ENCODE results near the gene ISLR2. TPM values are rescaled to one million over a fixed set of nuclear protein-coding genes. Genes with fewer than 3 reads are reported as not detected.

The ISLR2 gene
- total RNA-seq, 1 donor from 2014 or later = not detected

- Histone ChIP-seq H3F3A (ENCODE audit: low read depth) (peaks cover 8% of the 10 kb centered on the region), H3K79me2 (ENCODE audit: low read depth) (no peaks in the 10 kb centered on the region), H2AFZ (replicated peaks) (no peak overlapping the region), H3K9ac (no peak overlapping the region), H3K36me3 (no peaks in the 10 kb centered on the region), H3K4me1 (peaks cover 31% of the 10 kb centered on the region), H4K20me1 (ENCODE audit: low read depth) (peaks cover 40% of the 10 kb centered on the region), H3K27me3 (peaks cover 100% of the 10 kb centered on the region), H3K9me3 (ENCODE audit: low read depth) (no peaks in the 10 kb centered on the region), H3K27ac (no peak overlapping the region), H3K4me3 (peak overlapping the region; percentile 43), H3K4me2 (peak overlapping the region; percentile 80)
- Mint-ChIP-seq H3K4me1 (peaks cover 51% of the 10 kb centered on the region), H3K27ac (no peak overlapping the region), H3K36me3 (peaks cover 6% of the 10 kb centered on the region), H3K27me3 (ENCODE audit: insufficient read depth, low read depth) (peaks cover 76% of the 10 kb centered on the region), H3K4me3 (peak overlapping the region; percentile 87), H3K9me3 (peaks cover 7% of the 10 kb centered on the region)
- TF ChIP-seq EZH2 (IDR thresholded peaks at IDR 0.05) = peak; percentile 74
- peak; percentile 85 for TF ChIP-seq EZH2phosphoT487 (IDR thresholded peaks at IDR 0.05)
- TF ChIP-seq, protein P1, sequence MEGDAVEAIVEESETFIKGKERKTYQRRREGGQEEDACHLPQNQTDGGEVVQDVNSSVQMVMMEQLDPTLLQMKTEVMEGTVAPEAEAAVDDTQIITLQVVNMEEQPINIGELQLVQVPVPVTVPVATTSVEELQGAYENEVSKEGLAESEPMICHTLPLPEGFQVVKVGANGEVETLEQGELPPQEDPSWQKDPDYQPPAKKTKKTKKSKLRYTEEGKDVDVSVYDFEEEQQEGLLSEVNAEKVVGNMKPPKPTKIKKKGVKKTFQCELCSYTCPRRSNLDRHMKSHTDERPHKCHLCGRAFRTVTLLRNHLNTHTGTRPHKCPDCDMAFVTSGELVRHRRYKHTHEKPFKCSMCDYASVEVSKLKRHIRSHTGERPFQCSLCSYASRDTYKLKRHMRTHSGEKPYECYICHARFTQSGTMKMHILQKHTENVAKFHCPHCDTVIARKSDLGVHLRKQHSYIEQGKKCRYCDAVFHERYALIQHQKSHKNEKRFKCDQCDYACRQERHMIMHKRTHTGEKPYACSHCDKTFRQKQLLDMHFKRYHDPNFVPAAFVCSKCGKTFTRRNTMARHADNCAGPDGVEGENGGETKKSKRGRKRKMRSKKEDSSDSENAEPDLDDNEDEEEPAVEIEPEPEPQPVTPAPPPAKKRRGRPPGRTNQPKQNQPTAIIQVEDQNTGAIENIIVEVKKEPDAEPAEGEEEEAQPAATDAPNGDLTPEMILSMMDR (IDR thresholded peaks at IDR 0.05) = no peak
- DNase-seq (ENCODE audit: low spot score) = peak; percentile 54
These were observed 2.2 kb upstream of the ISLR2 start for GRCh38 chr15:74127954-74128784.

- Mint-ChIP-seq H3K4me3 (peak overlapping the region; percentile 87), H3K27ac (no peak overlapping the region), H3K9me3 (peaks cover 7% of the 10 kb centered on the region), H3K4me1 (peaks cover 46% of the 10 kb centered on the region), H3K36me3 (peaks cover 6% of the 10 kb centered on the region), H3K27me3 (ENCODE audit: insufficient read depth, low read depth) (peaks cover 75% of the 10 kb centered on the region)
- Histone ChIP-seq H3K4me1 (peaks cover 28% of the 10 kb centered on the region), H3K36me3 (no peaks in the 10 kb centered on the region), H3K27ac (no peak overlapping the region), H2AFZ (replicated peaks) (no peak overlapping the region), H3K9ac (no peak overlapping the region), H3K4me2 (peak overlapping the region; percentile 80), H3F3A (ENCODE audit: low read depth) (peaks cover 10% of the 10 kb centered on the region), H4K20me1 (ENCODE audit: low read depth) (peaks cover 48% of the 10 kb centered on the region), H3K79me2 (ENCODE audit: low read depth) (no peaks in the 10 kb centered on the region), H3K27me3 (peaks cover 100% of the 10 kb centered on the region), H3K4me3 (peak overlapping the region; percentile 43), H3K9me3 (ENCODE audit: low read depth) (no peaks in the 10 kb centered on the region)
- TF ChIP-seq EZH2phosphoT487 (IDR thresholded peaks at IDR 0.05) (peak; percentile 12), EZH2 (IDR thresholded peaks at IDR 0.05) (peak; percentile 90)
- TF ChIP-seq, protein P1 (IDR thresholded peaks at IDR 0.05) = no peak
- peak; percentile 40 for DNase-seq (ENCODE audit: low spot score)
These were observed 1.4 kb upstream of the ISLR2 start for GRCh38 chr15:74128785-74129585.

- Histone ChIP-seq H3F3A (ENCODE audit: low read depth) (peaks cover 17% of the 10 kb centered on the region), H3K27ac (no peak overlapping the region), H3K4me1 (peaks cover 30% of the 10 kb centered on the region), H3K4me2 (peak overlapping the region; percentile 80), H3K9me3 (ENCODE audit: low read depth) (no peaks in the 10 kb centered on the region), H3K9ac (no peak overlapping the region), H3K4me3 (peak overlapping the region; percentile 43), H3K36me3 (no peaks in the 10 kb centered on the region), H2AFZ (replicated peaks) (no peak overlapping the region), H3K27me3 (peaks cover 100% of the 10 kb centered on the region), H3K79me2 (ENCODE audit: low read depth) (no peaks in the 10 kb centered on the region), H4K20me1 (ENCODE audit: low read depth) (peaks cover 48% of the 10 kb centered on the region)
- peaks cover 50% of the 10 kb centered on the region for H3K4me1 Mint-ChIP-seq
- peaks cover 7% of the 10 kb centered on the region for H3K9me3 Mint-ChIP-seq
- H3K4me3 Mint-ChIP-seq = peak overlapping the region; percentile 87
- no peak overlapping the region for H3K27ac Mint-ChIP-seq
- H3K27me3 Mint-ChIP-seq (ENCODE audit: insufficient read depth, low read depth) = peaks cover 76% of the 10 kb centered on the region
- TF ChIP-seq, protein P1 (IDR thresholded peaks at IDR 0.05) = no peak
- TF ChIP-seq EZH2phosphoT487 (IDR thresholded peaks at IDR 0.05) = peak; percentile 85
- TF ChIP-seq EZH2 (IDR thresholded peaks at IDR 0.05) = peak; percentile 94
- peaks cover 6% of the 10 kb centered on the region for H3K36me3 Mint-ChIP-seq
- peak; percentile 72 for DNase-seq (ENCODE audit: low spot score)
These were observed 716 bp upstream of the ISLR2 start for GRCh38 chr15:74129586-74130154.

Measured in neural progenitor cell (in vitro differentiated cells).